Measurements from ENCODE around the gene SPTB.
"Not testable (repeated sequence)": the region's sequence is repeated elsewhere in the genome, so short reads cannot be mapped to it uniquely, and the experiment has no call there.

SPTB gene

DNA sequence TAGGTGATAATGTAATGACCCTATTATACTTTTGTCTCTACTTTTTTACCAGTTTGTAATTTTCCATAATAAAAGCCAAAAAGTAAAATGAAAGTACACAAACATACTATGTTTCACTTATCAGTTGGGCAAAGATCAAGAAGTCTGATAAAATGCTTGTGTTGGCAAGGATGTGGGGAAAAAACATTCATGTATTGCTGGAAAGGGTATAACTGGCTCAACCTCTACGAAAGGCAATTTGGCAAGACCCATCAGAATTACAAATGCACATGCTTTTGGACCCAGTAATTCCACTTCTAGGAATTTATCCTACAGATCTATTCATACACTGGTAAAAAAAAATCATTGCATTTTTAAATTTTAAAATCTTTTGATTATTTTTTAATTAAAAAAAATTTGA is 68.0 kb downstream of the SPTB start:
- no peak overlapping the region for H3K4me3 ChIP-seq
- H3K4me2 ChIP-seq: no peak overlapping the region
- H3K9ac ChIP-seq: no peak overlapping the region
- no peak for TF ChIP-seq Cebpa-rat (IDR thresholded peaks at IDR 0.05)
- H3K9me3 ChIP-seq: no peaks in the 10 kb centered on the region
- H4K20me1 ChIP-seq: no peaks in the 10 kb centered on the region
- no peaks in the 10 kb centered on the region for H3K36me3 ChIP-seq
- peaks cover 16% of the 10 kb centered on the region for H3K4me1 ChIP-seq
- no peaks in the 10 kb centered on the region for H3K27me3 ChIP-seq
- no peak overlapping the region for H3K27ac ChIP-seq

DNA sequence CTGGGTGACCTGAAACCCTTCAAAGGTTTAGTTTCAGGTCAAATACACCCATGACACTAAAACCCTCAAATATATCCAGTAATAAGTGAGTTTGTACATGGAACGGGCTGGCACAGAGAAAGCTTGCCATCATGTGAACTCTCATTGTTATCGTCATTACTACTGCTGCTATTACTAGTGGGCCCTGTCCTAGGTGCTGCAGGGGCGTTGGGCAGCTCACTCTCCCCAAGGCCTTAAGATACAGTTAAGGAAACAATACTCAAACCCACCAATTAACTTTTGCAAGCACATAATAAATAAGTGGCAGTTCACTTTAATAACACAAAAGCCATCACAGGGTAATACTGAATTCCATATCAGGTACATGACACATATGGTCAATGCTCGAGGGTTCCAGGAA is 71.3 kb downstream of the SPTB start:
- no peak overlapping the region for H3K27ac ChIP-seq

DNA sequence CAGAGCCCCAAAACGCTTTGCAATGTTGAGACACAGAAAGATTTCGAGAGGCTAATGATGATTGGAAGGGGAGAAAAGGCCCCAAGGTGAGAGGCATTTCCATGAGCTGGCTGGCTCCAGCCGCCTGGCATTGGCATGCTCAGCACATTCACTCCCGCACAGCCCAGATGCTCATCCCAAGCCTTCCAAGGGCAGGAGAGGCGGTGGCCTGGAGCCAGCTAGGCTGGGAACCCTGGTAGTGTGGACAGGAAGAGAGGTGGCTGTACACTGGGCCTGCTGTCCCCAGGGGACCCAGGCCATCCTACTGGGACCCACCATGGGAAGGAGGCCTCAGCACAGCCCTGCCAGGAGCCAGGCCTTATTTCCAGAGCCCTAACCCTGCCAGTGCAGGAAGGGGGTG is 72.2 kb downstream of the SPTB start:
- Histone ChIP-seq H3K4me2 (no peak overlapping the region), H3K9me3 (no peaks in the 10 kb centered on the region), H4K20me1 (no peaks in the 10 kb centered on the region), H3K27me3 (no peaks in the 10 kb centered on the region), H3K9ac (no peak overlapping the region), H3K27ac (no peak overlapping the region), H3K4me1 (peaks cover 9% of the 10 kb centered on the region), H3K36me3 (no peaks in the 10 kb centered on the region), H3K4me3 (no peak overlapping the region)
- no peak for TF ChIP-seq Cebpa-rat (IDR thresholded peaks at IDR 0.05)

More for the DNA sequence above, 71.3 kb downstream of the SPTB start:
- Histone ChIP-seq H3K4me2 (no peak overlapping the region), H3K9me3 (no peaks in the 10 kb centered on the region), H3K27me3 (no peaks in the 10 kb centered on the region), H3K4me3 (no peak overlapping the region), H3K4me1 (peaks cover 16% of the 10 kb centered on the region), H3K9ac (no peak overlapping the region), H4K20me1 (no peaks in the 10 kb centered on the region), H3K36me3 (no peaks in the 10 kb centered on the region)
- no peak for TF ChIP-seq Cebpa-rat (IDR thresholded peaks at IDR 0.05)

DNA sequence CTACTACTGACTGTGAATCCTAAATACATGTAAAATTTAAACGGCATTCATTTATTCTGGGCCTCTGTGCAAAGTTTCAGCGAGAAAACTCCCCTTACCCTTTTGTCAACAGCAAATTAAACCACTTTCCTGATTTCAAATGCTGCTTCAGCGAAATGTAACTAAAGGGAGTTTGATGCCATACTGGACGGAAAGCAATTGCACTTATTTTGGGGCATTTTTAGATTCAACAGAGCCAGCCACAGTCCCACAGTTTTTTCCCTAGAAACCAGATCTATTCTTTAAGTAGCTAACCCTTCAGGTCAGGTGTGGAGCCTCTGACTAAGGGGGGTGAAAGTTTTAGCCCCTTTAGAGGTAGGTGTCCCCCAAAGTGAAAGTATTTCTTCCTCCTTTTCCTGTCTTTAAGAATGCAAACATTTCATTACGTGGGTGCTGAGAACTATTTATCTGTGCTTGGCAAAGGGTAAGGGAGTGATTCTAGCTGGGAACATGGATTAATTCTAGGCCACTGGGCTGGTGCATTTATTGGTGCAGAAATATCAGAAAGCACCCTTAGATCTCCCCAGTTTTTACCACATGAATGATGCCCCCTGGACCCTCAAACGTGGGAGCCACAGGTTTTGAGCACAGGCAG is 72.7 kb downstream of the SPTB start:
- no peaks in the 10 kb centered on the region for H3K36me3 ChIP-seq
- no peak for TF ChIP-seq Cebpa-rat (IDR thresholded peaks at IDR 0.05)
- H3K4me2 ChIP-seq: no peak overlapping the region
- H3K4me3 ChIP-seq: no peak overlapping the region
- H3K9me3 ChIP-seq: no peaks in the 10 kb centered on the region
- H3K27me3 ChIP-seq: no peaks in the 10 kb centered on the region
- H3K4me1 ChIP-seq: peaks cover 4% of the 10 kb centered on the region; the same call in 1 of the 2 replicates
- no peak overlapping the region for H3K9ac ChIP-seq
- H4K20me1 ChIP-seq: no peaks in the 10 kb centered on the region
- no peak overlapping the region for H3K27ac ChIP-seq

DNA sequence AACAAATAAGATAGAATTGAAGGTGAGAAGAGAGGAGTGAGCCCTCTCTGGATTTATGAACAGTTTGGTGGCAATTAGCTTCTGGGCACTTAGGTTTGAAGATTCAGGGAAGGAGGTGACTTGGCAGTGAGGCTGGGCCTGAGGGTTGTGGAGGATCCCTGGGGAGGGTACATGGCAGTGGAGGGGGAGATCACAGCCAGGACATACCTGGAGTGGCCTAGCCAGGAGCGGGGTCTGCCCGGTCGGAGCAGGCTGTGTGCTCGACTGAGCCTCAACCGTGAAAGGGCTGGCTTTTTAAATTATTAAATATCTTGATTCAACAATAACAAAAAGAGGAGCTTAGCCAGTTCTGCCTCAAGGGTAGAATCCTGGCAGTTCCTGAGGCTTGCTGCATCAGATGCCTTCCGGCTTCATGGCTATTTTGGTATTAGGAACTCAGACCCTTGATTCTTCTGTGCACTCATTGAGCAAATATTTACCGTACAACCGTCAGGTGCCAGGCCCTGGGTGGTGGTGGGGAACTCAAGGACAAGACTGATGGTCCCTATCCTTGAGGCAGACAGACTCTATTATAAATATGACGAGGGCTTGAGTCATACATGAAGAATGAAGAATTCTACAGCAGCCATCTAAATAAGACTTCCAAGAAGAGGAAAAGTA is 73.4 kb downstream of the SPTB start:
- no peak overlapping the region for H3K27ac ChIP-seq

DNA sequence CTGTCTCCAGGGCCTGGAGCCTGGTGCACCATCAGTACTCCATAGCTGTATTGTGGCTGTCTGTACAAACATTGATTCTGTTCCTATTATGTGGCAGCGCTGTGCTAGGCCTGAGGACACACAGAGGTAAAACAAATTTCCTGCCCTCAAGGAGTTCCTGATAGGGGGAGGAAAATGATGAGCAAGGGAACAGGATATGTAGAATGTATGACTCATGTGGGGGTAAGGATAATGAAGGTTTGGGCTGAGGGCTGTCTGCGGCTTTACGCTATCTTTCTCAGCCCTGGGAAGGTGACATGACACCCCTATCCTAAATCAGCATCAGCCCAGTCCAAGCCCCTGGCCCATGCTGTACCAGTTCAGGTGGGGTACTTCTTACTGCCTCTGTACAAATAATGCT is 74.1 kb downstream of the SPTB start:
- H3K4me2 ChIP-seq, H3K27me3 ChIP-seq, H3K9ac ChIP-seq, H3K27ac ChIP-seq, H3K4me1 ChIP-seq, H3K4me3 ChIP-seq, H3K9me3 ChIP-seq, H4K20me1 ChIP-seq, H3K36me3 ChIP-seq: not testable (repeated sequence)

More for the DNA sequence above, 73.4 kb downstream of the SPTB start:
- no peak for TF ChIP-seq Cebpa-rat (IDR thresholded peaks at IDR 0.05)
- no peak overlapping the region for H3K4me3 ChIP-seq
- no peak overlapping the region for H3K4me2 ChIP-seq
- no peak overlapping the region for H3K9ac ChIP-seq
- H4K20me1 ChIP-seq: no peaks in the 10 kb centered on the region
- no peaks in the 10 kb centered on the region for H3K27me3 ChIP-seq
- H3K4me1 ChIP-seq: 0 out of 2 replicates have a peak, but pooled peaks cover 4% of the 10 kb centered on the region
- H3K9me3 ChIP-seq: no peaks in the 10 kb centered on the region
- H3K36me3 ChIP-seq: no peaks in the 10 kb centered on the region

DNA sequence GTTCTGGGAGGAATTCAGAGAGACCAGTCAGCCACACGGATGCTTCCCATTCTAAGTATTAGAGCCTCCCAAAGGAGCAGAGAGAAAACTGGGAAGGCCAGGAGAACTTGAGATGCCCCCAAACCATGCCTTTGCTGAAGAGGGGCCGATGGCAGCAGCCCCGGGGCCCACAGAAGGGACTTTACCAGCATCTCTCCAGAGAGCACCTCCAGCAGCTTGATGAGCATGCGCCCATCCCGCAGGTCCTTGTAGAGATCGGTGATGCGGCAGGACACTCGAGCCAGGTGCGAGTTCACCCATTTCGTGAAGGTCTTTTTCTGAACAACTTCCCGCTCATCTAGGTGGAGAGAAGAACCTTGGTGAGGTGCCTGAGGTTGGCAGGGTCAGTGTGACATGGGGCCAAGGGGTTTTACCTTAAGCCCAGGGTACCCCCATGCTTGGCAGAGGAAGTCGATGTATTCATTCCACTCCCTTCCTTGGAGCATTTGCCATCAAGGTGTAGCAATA is 74.9 kb downstream of the SPTB start:
- Histone ChIP-seq H3K4me3 (no peak overlapping the region), H3K4me1 (0 out of 2 replicates have a peak, but pooled peaks cover 4% of the 10 kb centered on the region), H3K9ac (no peak overlapping the region), H3K27me3 (no peaks in the 10 kb centered on the region), H3K27ac (no peak overlapping the region), H3K36me3 (no peaks in the 10 kb centered on the region), H3K9me3 (no peaks in the 10 kb centered on the region), H4K20me1 (no peaks in the 10 kb centered on the region), H3K4me2 (no peak overlapping the region)
- no peak for TF ChIP-seq Cebpa-rat (IDR thresholded peaks at IDR 0.05)

DNA sequence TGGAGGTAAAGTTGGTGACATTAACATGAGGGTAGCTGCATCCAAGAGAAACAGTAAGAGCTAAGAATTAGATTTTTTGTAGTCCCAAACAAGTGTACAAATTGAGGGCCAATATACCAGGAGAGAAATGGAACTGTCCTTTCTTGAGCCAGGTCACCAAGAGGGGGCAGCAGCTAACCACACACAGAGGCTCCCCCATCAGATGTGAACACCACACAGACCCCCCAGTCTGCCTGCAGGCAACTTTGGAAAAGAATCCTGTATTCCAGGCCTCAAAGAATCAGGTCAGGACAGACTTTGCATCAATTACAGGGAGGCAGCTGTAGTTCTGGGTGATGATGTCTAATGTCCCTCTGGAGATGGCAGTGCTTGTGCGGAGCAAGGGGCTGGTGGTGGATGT is 77.9 kb downstream of the SPTB start:
- no peak overlapping the region for H3K4me3 ChIP-seq
- no peaks in the 10 kb centered on the region for H3K36me3 ChIP-seq
- H3K27ac ChIP-seq: no peak overlapping the region
- H3K9ac ChIP-seq: no peak overlapping the region
- no peaks in the 10 kb centered on the region for H4K20me1 ChIP-seq
- TF ChIP-seq Cebpa-rat (IDR thresholded peaks at IDR 0.05): no peak
- no peaks in the 10 kb centered on the region for H3K9me3 ChIP-seq
- H3K4me2 ChIP-seq: no peak overlapping the region
- H3K27me3 ChIP-seq: no peaks in the 10 kb centered on the region
- no peaks in the 10 kb centered on the region for H3K4me1 ChIP-seq

DNA sequence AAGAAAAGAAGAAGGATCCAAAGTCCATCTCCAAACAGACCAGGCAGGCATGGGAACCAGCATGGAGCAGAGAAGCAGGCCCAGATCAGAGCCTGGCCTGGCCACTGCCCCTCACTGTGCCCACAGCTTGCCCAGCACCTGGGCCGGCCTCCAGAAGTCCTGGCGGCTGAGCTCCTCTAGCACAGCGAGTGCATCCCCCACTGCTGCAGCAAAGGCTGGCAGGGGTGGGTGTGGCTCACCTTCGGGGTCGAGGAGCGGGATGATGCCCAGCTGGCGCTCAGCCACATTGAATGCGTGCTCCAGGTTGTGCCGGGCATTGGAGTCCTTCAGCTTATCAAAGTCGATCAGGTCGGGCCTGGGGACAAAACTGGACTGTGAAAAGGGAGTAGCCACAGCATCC is 78.7 kb downstream of the SPTB start:
- Histone ChIP-seq H3K4me2 (no peak overlapping the region), H3K4me3 (no peak overlapping the region), H3K36me3 (no peaks in the 10 kb centered on the region), H3K27me3 (no peaks in the 10 kb centered on the region), H3K27ac (no peak overlapping the region), H3K9me3 (no peaks in the 10 kb centered on the region), H3K9ac (no peak overlapping the region), H3K4me1 (no peaks in the 10 kb centered on the region), H4K20me1 (no peaks in the 10 kb centered on the region)
- no peak for TF ChIP-seq Cebpa-rat (IDR thresholded peaks at IDR 0.05)

DNA sequence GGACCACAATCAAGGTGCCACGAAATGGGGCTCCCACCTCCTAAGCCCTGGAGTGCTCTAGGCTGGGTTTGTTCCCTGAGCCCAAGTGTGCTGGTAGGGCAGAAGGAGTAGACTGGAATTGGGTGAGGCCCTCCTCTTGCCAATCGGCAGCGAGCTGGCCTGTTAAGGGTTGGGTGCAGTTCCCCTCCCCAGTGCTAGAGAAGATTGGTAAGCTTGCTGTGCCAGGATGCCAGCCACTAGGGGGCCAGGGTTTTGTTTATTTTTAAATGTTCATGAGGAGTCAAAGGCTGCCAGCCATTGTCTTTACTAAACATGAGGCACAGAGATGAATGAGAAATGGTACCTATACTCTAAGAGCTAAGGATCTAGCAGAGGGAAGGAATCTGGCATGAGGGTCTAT is 79.7 kb downstream of the SPTB start:
- no peaks in the 10 kb centered on the region for H4K20me1 ChIP-seq
- no peak overlapping the region for H3K4me2 ChIP-seq
- H3K9ac ChIP-seq: no peak overlapping the region
- H3K4me1 ChIP-seq: no peaks in the 10 kb centered on the region
- H3K9me3 ChIP-seq: no peaks in the 10 kb centered on the region
- no peaks in the 10 kb centered on the region for H3K27me3 ChIP-seq
- no peak for TF ChIP-seq Cebpa-rat (IDR thresholded peaks at IDR 0.05)
- no peak overlapping the region for H3K27ac ChIP-seq
- H3K4me3 ChIP-seq: no peak overlapping the region
- no peaks in the 10 kb centered on the region for H3K36me3 ChIP-seq

Data from BLaER1 (cell line).